Caki2 (cell line): ENCODE measurements around the gene TRH. TPM values are rescaled to one million over a fixed set of nuclear protein-coding genes. Genes with fewer than 3 reads are reported as not detected.
A peak's percentile ranks its signal among the peaks of the same experiment; 100 is the strongest.
"Not testable (repeated sequence)": the region's sequence is repeated elsewhere in the genome, so short reads cannot be mapped to it uniquely, and the experiment has no call there.

ENCODE experiments used
- DNase-seq: peaks from one replicate; pipeline ENCODE4 v3.0.0-alpha.2; 2015; ENCODE audit warnings: low read depth
- in situ Hi-C: cut with HindIII; loops from 2 replicates; pipeline ENCODE4 v1.10.0; 2016; ENCODE audit warnings: low sequenced_read_pairs, low pct_unique_long_range_greater_than_20kb, mixed read lengths
- total RNA-seq: library from RNA; depleted of rRNA; stranded (reverse); fragments of >200 nt; shearing (Covaris generic); gene quantifications from 2 replicates; pipeline ENCODE4 v1.2.3, GENCODE V29; 2014; ENCODE audit warnings: low replicate concordance; rRNA removed

Gene TRH
- total RNA-seq, 1 experiment from 2014 or later: not detected

GRCh38 chr3:129989414-129989813 lies 14.9 kb downstream of the TRH start:
- DNase-seq: no peak
- in situ Hi-C loops: no loop called here

DNA sequence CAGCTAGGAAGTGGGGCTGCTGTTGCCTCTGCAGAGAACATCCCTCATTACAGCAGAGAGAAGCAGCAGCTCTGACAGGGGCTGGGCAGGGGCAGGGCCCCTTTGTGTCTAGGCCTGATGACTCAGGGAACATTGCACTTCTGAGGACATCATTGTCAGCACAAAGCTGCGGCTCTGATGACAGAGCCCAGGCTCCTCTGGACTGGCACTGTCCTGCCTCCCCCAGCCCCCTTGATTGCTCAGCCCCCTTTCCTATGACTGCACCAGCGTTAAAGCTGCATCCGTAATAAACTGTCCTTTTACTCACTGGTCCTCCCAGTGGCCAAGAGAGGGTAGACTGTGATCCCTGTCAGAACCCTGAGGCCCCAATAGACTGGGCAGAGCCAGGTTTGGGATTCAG lies 18.3 kb downstream of the TRH start:
- in situ Hi-C loops: no loop called here
- no peak for DNase-seq

DNA sequence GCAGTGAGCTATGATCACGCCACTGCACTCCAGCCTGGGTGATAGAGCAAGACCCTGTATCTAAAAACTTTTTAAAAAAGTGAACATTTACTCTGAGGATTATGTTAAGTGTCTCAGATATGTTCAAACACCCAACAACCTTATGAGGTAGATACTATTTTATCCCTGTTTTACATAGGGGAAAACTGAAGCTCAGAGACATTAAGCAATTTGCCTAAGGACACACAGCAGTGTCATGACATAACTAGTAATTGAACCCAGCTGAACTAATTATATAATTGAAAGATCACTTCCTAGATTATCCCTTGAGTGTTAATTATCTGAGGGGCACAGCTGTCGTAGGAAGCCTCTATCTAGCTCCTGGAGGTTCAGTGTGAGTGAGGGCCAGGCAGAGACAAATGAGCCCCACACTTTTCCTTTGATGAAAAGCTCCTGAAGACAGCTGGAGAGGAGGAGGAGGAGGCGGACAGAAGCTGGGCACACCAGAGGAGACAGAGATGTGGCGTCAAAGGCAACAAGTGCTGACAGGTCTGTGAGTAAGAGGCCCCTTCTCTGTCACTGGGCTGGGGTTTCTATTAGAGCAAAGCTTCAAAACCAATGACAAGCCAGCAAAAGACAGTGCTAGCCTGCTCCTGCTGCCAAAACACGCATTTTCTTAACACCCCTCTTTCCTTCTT lies 20.5 kb downstream of the TRH start:
- in situ Hi-C loops: no loop called here
- no peak for DNase-seq

- in situ Hi-C loops: no loop called here
- DNase-seq: no peak
Observed at GRCh38 chr3:129996073-129996472, 21.6 kb downstream of the TRH start.

- in situ Hi-C loops, DNase-seq: not testable (repeated sequence)
Observed at GRCh38 chr3:129999176-129999575, 24.7 kb downstream of the TRH start.

GRCh38 chr3:130002666-130003598 lies 28.4 kb downstream of the TRH start:
- in situ Hi-C loops: not testable (repeated sequence)
- DNase-seq: peak; percentile 38

DNA sequence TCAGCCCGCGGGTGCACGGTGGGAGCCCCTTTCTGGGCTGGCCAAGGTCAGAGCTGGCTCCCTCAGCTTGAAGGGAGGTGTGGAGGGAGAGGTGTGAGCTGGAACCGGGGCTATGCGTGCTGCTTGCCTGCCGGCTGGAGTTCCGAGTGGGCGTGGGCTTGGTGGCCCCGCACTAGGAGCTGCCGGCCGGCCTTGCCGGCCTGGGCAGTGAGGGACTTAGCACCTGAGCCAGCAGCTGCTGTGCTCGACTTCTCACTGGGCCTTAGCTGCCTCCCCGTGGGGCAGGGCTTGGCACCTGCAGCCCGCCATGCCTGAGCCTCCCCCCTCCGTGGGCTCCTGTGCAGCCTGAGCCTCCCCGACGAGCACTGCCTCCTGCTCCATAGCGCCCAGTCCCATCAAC lies 36.0 kb downstream of the TRH start:
- in situ Hi-C loops: no loop called here
- DNase-seq: no peak

- DNase-seq, in situ Hi-C loops: not testable (repeated sequence)
Observed at GRCh38 chr3:130012108-130012507, 37.6 kb downstream of the TRH start.

DNA sequence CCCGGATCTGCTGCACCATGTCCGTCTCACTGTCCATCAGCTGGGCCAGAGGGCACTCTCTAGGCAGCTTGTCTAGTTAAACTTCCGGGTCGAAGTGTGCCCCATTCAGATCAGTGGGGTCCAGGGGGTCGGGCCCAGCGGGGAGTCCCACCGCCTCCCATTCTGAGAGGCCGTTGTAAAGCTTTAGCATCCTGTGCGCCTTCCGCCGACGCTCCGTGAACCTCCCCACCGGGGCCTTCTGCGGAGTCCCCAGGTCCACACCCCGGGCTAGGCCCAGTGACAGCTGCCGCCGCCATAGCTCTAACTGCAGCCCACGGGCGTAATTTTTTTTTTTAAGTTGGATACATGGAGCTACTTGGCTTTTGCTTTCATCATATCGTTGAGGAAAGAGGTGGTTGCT lies 38.7 kb downstream of the TRH start:
- DNase-seq, in situ Hi-C loops: not testable (repeated sequence)

DNA sequence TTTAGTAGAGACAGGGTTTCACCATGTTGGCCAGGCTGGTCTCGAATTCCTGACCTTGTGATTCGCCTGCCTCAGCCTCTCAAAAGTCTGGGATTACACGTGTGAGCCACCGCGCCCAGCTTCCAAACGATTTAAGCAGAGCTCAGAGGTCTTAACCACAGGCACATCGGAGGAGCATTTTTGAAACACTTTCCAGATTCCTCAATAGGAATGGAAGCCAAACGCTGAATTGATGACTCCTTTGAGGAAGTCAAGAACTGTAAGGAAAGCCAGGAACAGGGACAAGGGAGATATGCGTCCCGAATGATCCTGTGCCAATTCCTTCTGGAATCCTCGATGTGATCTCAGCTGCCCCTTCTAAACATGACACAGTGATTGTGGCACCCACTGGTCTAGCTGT lies 40.0 kb downstream of the TRH start:
- DNase-seq: no peak
- in situ Hi-C loops: no loop called here

DNA sequence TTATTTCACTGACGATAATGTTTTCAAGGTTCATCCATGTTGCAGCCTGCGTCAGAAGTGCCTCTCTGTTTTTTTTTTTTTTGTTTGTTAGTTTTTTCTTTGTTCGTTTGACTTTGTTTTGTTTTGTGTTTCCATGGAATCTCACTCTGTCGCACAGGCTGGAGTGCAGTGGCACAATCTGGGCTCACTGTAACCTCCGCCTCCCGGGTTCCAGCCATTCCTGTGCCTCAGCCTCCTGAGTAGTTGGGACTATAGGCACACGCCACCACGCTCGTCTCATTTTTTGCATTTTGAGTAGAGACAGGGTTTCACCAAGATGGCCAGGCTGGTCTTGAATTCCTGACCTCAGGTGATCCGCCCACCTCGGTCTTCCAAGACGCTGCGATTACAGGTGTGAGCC lies 43.1 kb downstream of the TRH start:
- in situ Hi-C loops, DNase-seq: not testable (repeated sequence)

GRCh38 chr3:130026146-130026829 lies 51.8 kb downstream of the TRH start:
- peak; percentile 6 for DNase-seq
- in situ Hi-C loops: not testable (repeated sequence)

- in situ Hi-C loops, DNase-seq: not testable (repeated sequence)
Observed at GRCh38 chr3:130027437-130027836, 52.9 kb downstream of the TRH start.

Other genes with a start within 250 kb of the TRH start
- gene TMCC1, start 81.0 kb upstream of the TRH start, total RNA-seq: 5.9 and 7.0 TPM in 2 replicates
- not detected in 2 replicates for gene ALG1L2, start 107.1 kb downstream of the TRH start, total RNA-seq